Panc1 (cell line): ENCODE results near the gene POLE4.
A peak's percentile ranks its signal among the peaks of the same experiment; 100 is the strongest.

Experiments
- POLR2AphosphoS5 ChIP-seq: IDR thresholded peaks from 2 replicates; pipeline ENCODE4 v1.6.1; 2012; ENCODE audit warnings: mild to moderate bottlenecking, low read depth, low read length, moderate library complexity
- TCF7L2 ChIP-seq: IDR thresholded peaks from 2 replicates; pipeline ENCODE4 v1.6.1; 2011; ENCODE audit warnings: mild to moderate bottlenecking, low read depth, low read length, inconsistent platforms
- TF ChIP-seq, protein P1 (sequence below): fragments of 450-650 bp; IDR thresholded peaks from 2 replicates; pipeline ENCODE4 v1.5.1; 2017; ENCODE audit warnings: mild to moderate bottlenecking
- TF ChIP-seq, protein P2 (sequence below), 2 experiments: IDR thresholded peaks; 2 replicates each; pipeline ENCODE4 v1.6.1; 2011 to 2012; ENCODE audit warnings: low read depth in 2 of 2, control low read depth in 1 of 2, low read length in 1 of 2, mild to moderate bottlenecking in 1 of 2, moderate library complexity in 1 of 2; ENCODE audit not compliant: insufficient read depth in 1 of 2

DNA sequence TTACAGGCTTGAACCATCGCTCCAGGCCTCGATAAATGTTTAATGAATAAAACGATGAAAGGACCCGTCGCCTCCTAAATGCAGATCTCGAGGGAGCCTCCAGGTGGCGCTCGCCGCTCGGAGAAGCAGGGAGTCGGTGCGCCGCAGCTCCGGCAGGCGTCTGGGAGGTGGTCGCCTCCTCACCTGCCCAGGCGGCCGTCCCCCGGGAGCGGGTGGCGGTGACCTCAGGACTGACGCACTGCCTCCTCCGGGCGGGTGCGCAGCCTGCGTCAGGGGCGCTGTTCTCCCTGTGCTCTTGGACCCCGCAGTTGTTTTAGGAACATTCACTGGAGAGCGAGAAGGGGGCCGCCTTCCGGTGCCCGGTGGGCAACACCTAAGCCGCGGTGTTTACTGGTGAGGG, 38.6 kb upstream of the POLE4 start:
- TF ChIP-seq, protein P1, sequence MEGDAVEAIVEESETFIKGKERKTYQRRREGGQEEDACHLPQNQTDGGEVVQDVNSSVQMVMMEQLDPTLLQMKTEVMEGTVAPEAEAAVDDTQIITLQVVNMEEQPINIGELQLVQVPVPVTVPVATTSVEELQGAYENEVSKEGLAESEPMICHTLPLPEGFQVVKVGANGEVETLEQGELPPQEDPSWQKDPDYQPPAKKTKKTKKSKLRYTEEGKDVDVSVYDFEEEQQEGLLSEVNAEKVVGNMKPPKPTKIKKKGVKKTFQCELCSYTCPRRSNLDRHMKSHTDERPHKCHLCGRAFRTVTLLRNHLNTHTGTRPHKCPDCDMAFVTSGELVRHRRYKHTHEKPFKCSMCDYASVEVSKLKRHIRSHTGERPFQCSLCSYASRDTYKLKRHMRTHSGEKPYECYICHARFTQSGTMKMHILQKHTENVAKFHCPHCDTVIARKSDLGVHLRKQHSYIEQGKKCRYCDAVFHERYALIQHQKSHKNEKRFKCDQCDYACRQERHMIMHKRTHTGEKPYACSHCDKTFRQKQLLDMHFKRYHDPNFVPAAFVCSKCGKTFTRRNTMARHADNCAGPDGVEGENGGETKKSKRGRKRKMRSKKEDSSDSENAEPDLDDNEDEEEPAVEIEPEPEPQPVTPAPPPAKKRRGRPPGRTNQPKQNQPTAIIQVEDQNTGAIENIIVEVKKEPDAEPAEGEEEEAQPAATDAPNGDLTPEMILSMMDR = peak; percentile 94
- TF ChIP-seq, protein P2, sequence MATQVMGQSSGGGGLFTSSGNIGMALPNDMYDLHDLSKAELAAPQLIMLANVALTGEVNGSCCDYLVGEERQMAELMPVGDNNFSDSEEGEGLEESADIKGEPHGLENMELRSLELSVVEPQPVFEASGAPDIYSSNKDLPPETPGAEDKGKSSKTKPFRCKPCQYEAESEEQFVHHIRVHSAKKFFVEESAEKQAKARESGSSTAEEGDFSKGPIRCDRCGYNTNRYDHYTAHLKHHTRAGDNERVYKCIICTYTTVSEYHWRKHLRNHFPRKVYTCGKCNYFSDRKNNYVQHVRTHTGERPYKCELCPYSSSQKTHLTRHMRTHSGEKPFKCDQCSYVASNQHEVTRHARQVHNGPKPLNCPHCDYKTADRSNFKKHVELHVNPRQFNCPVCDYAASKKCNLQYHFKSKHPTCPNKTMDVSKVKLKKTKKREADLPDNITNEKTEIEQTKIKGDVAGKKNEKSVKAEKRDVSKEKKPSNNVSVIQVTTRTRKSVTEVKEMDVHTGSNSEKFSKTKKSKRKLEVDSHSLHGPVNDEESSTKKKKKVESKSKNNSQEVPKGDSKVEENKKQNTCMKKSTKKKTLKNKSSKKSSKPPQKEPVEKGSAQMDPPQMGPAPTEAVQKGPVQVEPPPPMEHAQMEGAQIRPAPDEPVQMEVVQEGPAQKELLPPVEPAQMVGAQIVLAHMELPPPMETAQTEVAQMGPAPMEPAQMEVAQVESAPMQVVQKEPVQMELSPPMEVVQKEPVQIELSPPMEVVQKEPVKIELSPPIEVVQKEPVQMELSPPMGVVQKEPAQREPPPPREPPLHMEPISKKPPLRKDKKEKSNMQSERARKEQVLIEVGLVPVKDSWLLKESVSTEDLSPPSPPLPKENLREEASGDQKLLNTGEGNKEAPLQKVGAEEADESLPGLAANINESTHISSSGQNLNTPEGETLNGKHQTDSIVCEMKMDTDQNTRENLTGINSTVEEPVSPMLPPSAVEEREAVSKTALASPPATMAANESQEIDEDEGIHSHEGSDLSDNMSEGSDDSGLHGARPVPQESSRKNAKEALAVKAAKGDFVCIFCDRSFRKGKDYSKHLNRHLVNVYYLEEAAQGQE (IDR thresholded peaks at IDR 0.05; ENCODE audit: insufficient read depth in 1 of 2, low read depth in 2 of 2, low read length in 1 of 2) = 0 out of 4 replicates have a peak, but pooled peaks of 1 of the 2 experiments have one; percentile 9
- TF ChIP-seq TCF7L2 (peak; percentile 40; the same call in 1 of the 2 replicates), POLR2AphosphoS5 (no peak)
